ENCODE measurements around the gene FAS. TPM values are rescaled to one million over a fixed set of nuclear protein-coding genes. Genes with fewer than 3 reads are reported as not detected.

Gene FAS
- 16.1 and 21.7 TPM in 2 replicates for total RNA-seq

DNA sequence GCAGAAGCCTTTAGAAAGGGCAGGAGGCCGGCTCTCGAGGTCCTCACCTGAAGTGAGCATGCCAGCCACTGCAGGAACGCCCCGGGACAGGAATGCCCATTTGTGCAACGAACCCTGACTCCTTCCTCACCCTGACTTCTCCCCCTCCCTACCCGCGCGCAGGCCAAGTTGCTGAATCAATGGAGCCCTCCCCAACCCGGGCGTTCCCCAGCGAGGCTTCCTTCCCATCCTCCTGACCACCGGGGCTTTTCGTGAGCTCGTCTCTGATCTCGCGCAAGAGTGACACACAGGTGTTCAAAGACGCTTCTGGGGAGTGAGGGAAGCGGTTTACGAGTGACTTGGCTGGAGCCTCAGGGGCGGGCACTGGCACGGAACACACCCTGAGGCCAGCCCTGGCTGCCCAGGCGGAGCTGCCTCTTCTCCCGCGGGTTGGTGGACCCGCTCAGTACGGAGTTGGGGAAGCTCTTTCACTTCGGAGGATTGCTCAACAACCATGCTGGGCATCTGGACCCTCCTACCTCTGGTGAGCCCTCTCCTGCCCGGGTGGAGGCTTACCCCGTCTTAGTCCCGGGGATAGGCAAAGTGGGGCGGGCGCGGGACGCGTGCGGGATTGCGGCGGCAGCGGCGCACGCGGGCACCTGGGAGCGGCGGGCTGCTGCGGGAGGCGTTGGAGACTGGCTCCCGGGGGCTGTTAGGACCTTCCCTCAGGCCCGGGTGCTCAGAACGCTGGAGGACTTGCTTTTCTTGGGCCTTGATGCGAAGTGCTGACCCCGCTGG lies at the start of gene FAS:
FAS (plus strand) TSS at position 415 of the 777 bp plus-strand sequence; CDS start at position 494, 79 bp downstream.

DNA sequence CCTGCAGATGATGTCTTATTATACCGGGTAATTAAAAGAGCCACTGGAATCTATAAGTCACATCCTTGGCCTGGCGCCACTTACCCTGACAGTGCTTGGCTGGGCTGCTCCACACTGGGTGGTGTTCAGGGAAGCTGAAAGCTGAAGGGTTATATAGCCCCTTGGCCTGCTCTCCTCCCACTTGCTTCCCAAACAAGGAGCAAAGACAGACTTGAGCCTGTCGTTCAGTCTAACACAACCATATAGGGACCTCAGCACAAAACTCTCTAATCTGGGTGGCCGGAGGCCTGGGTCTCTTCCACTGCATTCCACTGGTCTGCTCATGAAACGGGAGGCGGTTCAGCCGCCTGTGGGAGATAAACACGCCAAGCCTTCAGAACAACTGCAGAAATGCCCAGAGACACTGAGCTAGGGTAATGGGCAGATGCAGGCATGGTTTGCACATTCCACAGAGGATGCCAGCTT lies 37.9 kb upstream of the FAS start, which contains the start of gene ACTA2:
ACTA2 (minus strand) TSS at position 127 of the 465 bp plus-strand sequence. CDS start 3,843 bp downstream, outside the sequence.

Small RNA genes within 50 kb of the gene (small RNA-seq; reads per million reads assigned to genes)
- gene MIR4679-2, result not detected
- gene RF02116, result not detected

Other genes starting within 250 kb of the FAS start
- not detected in 2 replicates for gene LIPN, start 230.8 kb upstream of the FAS start, total RNA-seq
- gene LIPM, start 188.1 kb upstream of the FAS start, total RNA-seq, result under 0.01 TPM in 1 of 2 replicates, not detected in the other
- gene ANKRD22, start 139.0 kb upstream of the FAS start, total RNA-seq, result not detected in 2 replicates
- 0.39 and 1.4 TPM in 2 replicates for gene STAMBPL1, start 110.6 kb upstream of the FAS start, total RNA-seq
- gene ACTA2, start 38.0 kb upstream of the FAS start, total RNA-seq, result 45.5 and 59.0 TPM in 2 replicates
- not detected in 2 replicates for gene CH25H, start 216.5 kb downstream of the FAS start, total RNA-seq